AML-193 (cell line): ENCODE data around the gene FSIP2.

Experiments
- DNase-seq, 2 experiments: peaks; one replicate each; lab custom pipeline; 2025; lab: John Stamatoyannopoulos, UW

FSIP2 gene

GRCh38 chr2:185738679-185739472, at the start of gene FSIP2:
Gene FSIP2, plus strand, starts transcription at chr2:185738804. Its CDS starts 91 bp downstream, at chr2:185738895.
- no peak for DNase-seq

- no peak for DNase-seq
Measured at GRCh38 chr2:185689906-185690539, 48.6 kb upstream of the FSIP2 start.

- DNase-seq = no peak
Measured at GRCh38 chr2:185695711-185696235, 42.8 kb upstream of the FSIP2 start.

- no peak for DNase-seq
Measured at GRCh38 chr2:185700883-185701282, 37.7 kb upstream of the FSIP2 start.

- DNase-seq = no peak
Measured at GRCh38 chr2:185734658-185735057, 3.9 kb upstream of the FSIP2 start.

- no peak for DNase-seq
Measured at GRCh38 chr2:185736210-185736609, 2.4 kb upstream of the FSIP2 start.

GRCh38 chr2:185745864-185746859, 7.6 kb downstream of the FSIP2 start:
- DNase-seq = no peak

- no peak for DNase-seq
Measured at GRCh38 chr2:185757356-185757755, 18.8 kb downstream of the FSIP2 start.

- DNase-seq = no peak
Measured at GRCh38 chr2:185771396-185771795, 32.8 kb downstream of the FSIP2 start.

GRCh38 chr2:185780890-185781289, 42.3 kb downstream of the FSIP2 start:
- no peak for DNase-seq

GRCh38 chr2:185782223-185782769, 43.7 kb downstream of the FSIP2 start:
- DNase-seq = no peak

- no peak for DNase-seq
Measured at GRCh38 chr2:185785156-185785555, 46.6 kb downstream of the FSIP2 start.

- DNase-seq = no peak
Measured at GRCh38 chr2:185785851-185786473, 47.4 kb downstream of the FSIP2 start.

- no peak for DNase-seq
Measured at GRCh38 chr2:185787227-185788145, 48.9 kb downstream of the FSIP2 start.

GRCh38 chr2:185790361-185790760, 51.8 kb downstream of the FSIP2 start:
- no peak for DNase-seq

- DNase-seq = no peak
Measured at GRCh38 chr2:185793532-185794345, 55.1 kb downstream of the FSIP2 start.

GRCh38 chr2:185796758-185797157, 58.2 kb downstream of the FSIP2 start:
- DNase-seq = no peak

GRCh38 chr2:185802926-185803325, 64.3 kb downstream of the FSIP2 start:
- no peak for DNase-seq

- no peak for DNase-seq
Measured at GRCh38 chr2:185806783-185807182, 68.2 kb downstream of the FSIP2 start.
